Upper lobe of right lung (tissue), 1 donor: ENCODE measurements around the gene HSP90B1. TPM values are rescaled to one million over a fixed set of nuclear protein-coding genes. Genes with fewer than 3 reads are reported as not detected.

Source experiments
- ATAC-seq: fragments of 200-7000 bp; cut with Tn5 transposase; one replicate; pipeline ENCODE4 v1.9.1; 2020; ENCODE audit warnings: mild to moderate bottlenecking, moderate library complexity
- DNase-seq: peaks from one replicate; pipeline ENCODE4 v3.0.0-alpha.2; 2020
- H3K27ac ChIP-seq: fragments of 200-600 bp; one replicate; pipeline ENCODE4 v1.8.0; 2022
- H3K27me3 ChIP-seq: fragments of 200-600 bp; one replicate; pipeline ENCODE4 v1.8.0; 2022; ENCODE audit warnings: mild to moderate bottlenecking
- H3K36me3 ChIP-seq: fragments of 200-600 bp; one replicate; pipeline ENCODE4 v1.8.0; 2022
- H3K4me1 ChIP-seq: fragments of 200-600 bp; one replicate; pipeline ENCODE4 v1.8.0; 2022
- H3K4me3 ChIP-seq: fragments of 200-600 bp; one replicate; pipeline ENCODE4 v1.8.0; 2022; ENCODE audit warnings: mild to moderate bottlenecking
- H3K9me3 ChIP-seq: fragments of 200-600 bp; one replicate; pipeline ENCODE4 v1.8.0; 2022
- CTCF ChIP-seq: fragments of 200-600 bp; IDR thresholded peaks from one replicate; pipeline ENCODE4 v1.8.0; 2022; ENCODE audit warnings: antibody characterized with exemption
- intact Hi-C: fragments of 100-400 bp; cut with DNase I; formaldehyde crosslinking; loops from one replicate; pipeline ENCODE4 v1.11.0; 2022
- total RNA-seq: library from RNA; stranded (reverse); fragmentation: NEBNext Ultra II Directional; extraction: Animal tissue kit (Norgen Biotek cat#: 25700); gene quantifications from one replicate; pipeline ENCODE4 v1.2.1, GENCODE V29; 2021
- donor health status: DM: no; HTN: yes; CAD: no; lungs with severe emphysema.

HSP90B1 gene
- total RNA-seq, 1 donor from 2014 or later = 676 TPM

DNA sequence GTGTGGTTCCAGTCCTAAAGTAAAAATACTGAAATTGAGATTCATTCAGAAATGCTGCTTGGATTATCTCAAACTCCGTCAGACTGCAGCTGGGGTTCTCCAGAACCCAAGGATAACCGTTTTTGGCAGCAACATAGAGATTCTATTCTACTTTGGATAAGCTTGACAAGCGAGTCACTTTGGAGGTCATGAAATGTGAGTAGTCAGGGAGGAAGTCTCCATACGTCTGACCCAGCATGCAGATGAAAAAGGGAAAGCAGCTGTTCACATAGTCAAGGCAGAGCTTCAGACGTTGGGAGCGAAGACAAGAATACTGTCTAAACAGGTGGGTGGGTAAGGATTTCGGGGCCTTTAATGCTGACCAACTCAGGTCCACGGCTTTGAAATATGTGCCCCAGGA lies 14.9 kb upstream of the HSP90B1 start:
- no peaks in the 10 kb centered on the region for H3K36me3 ChIP-seq
- no peaks in the 10 kb centered on the region for H3K27me3 ChIP-seq
- H3K4me1 ChIP-seq = no peaks in the 10 kb centered on the region
- ATAC-seq (no peak), DNase-seq (no peak)
- H3K9me3 ChIP-seq = no peaks in the 10 kb centered on the region
- H3K4me3 ChIP-seq = no peak overlapping the region
- intact Hi-C loops = no loop called here
- no peak for TF ChIP-seq CTCF
- no peak overlapping the region for H3K27ac ChIP-seq

GRCh38 chr12:103917873-103918272 lies 12.3 kb upstream of the HSP90B1 start:
- Histone ChIP-seq H3K36me3 (no peaks in the 10 kb centered on the region), H3K9me3 (no peaks in the 10 kb centered on the region), H3K27ac (no peak overlapping the region), H3K4me3 (no peak overlapping the region), H3K4me1 (no peaks in the 10 kb centered on the region), H3K27me3 (no peaks in the 10 kb centered on the region)
- TF ChIP-seq CTCF = no peak
- no peak for DNase-seq
- intact Hi-C loops = no loop called here
- no peak for ATAC-seq

- Histone ChIP-seq H3K27ac (no peak overlapping the region), H3K27me3 (no peaks in the 10 kb centered on the region), H3K4me1 (peaks cover 6% of the 10 kb centered on the region), H3K36me3 (no peaks in the 10 kb centered on the region), H3K9me3 (no peaks in the 10 kb centered on the region), H3K4me3 (no peak overlapping the region)
- no peak for TF ChIP-seq CTCF
- no peak for DNase-seq
- intact Hi-C loops = no loop called here
- ATAC-seq = no peak
Observed at GRCh38 chr12:103924761-103925641, 5.2 kb upstream of the HSP90B1 start.

DNA sequence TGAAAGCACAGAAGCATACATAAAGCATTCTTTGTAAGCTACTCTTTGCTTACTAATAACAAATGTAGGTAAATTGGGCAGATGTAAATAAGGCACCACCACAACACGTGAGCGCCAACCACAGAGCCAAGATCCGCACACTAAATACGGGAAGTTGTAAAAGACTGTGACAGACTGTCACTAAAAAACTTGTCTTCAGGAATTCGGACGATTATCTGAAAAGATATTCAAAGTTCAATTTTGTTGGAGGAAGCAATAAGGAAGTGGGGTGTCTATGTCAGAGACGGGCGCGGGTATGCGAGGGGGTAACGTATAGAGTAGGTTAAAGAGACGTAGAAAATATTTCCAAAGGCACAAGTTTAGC lies 1.5 kb upstream of the HSP90B1 start:
- Histone ChIP-seq H3K36me3 (peaks cover 12% of the 10 kb centered on the region), H3K27ac (peak overlapping the region; percentile 97), H3K27me3 (no peaks in the 10 kb centered on the region), H3K4me3 (peak overlapping the region; percentile 60), H3K9me3 (no peaks in the 10 kb centered on the region), H3K4me1 (peaks cover 25% of the 10 kb centered on the region)
- intact Hi-C loops = no loop called here
- ATAC-seq (no peak), DNase-seq (no peak)
- TF ChIP-seq CTCF = no peak

DNA sequence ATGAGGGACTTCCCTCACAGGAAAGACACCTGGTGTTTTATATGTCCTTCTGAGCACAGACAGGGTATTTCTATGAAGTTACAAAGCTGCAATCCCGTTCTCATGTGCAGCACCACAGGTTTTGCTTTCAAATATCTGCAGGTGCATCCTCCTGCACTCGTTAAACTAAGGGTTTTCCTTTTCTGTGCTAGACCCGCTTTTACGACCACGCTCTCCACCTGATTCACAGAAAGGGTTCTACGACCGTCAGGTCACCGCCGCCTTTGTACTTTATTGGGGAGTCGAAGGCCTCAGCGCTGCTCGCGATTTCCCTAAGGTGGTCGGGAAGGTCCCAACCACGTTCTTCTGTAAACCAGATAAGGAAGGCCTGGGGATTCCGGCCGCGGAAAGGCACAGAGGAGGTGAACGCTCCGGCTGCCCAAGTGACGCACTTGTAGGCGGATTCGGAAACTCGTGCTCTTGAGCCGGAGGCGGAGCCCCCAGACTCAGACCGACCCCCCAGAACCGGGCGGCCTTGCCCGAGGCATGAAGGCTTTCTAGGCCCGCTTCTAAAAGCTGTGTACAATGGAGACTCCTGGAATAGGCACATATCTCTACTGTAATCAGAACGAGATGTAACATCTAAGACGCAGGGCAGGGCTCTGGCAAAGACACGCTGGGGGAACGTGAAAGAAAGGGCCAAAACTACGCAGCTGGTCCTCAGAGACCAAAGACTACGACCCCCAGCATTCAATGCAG lies 995 bp upstream of the HSP90B1 start:
- no peaks in the 10 kb centered on the region for H3K27me3 ChIP-seq
- intact Hi-C loops = no loop called here
- H3K4me1 ChIP-seq = peaks cover 25% of the 10 kb centered on the region
- TF ChIP-seq CTCF = no peak
- H3K9me3 ChIP-seq = no peaks in the 10 kb centered on the region
- peak overlapping the region; percentile 60 for H3K4me3 ChIP-seq
- H3K36me3 ChIP-seq = peaks cover 18% of the 10 kb centered on the region
- peak overlapping the region; percentile 97 for H3K27ac ChIP-seq
- ATAC-seq (peak; percentile 74), DNase-seq (peak; percentile 93)
